Keratinocyte (primary cell): ENCODE data around the gene HID1. TPM values are rescaled to one million over a fixed set of nuclear protein-coding genes. Genes with fewer than 3 reads are reported as not detected.

Experiments used
- DNase-seq: peaks from one replicate; pipeline ENCODE4 v3.0.0-alpha.2; 2011; ENCODE audit warnings: low read depth, missing footprints, low spot score
- FAIRE-seq: peaks from 2 replicates; lab custom pipeline; 2011; peaks lifted over from hg19 to GRCh38; lab: Jason Lieb, UNC
- H2AFZ ChIP-seq: 2 replicates; pipeline ENCODE4 v1.6.0; 2012; ENCODE audit warnings: low read length, control low read depth, inconsistent platforms; ENCODE audit not compliant: control insufficient read depth
- H3K27ac ChIP-seq: 2 replicates; pipeline ENCODE4 v1.5.1; 2011; ENCODE audit warnings: low read length; ENCODE audit not compliant: control insufficient read depth, insufficient read depth
- H3K27me3 ChIP-seq: 3 replicates; pipeline ENCODE4 v1.6.0; 2011; ENCODE audit warnings: low read length; ENCODE audit not compliant: control insufficient read depth, insufficient read depth; ENCODE audit errors: extremely low read depth
- H3K36me3 ChIP-seq, 2 experiments: 2 replicates in 1 of 2; 3 replicates in 1 of 2; pipeline ENCODE4 v1.5.1; 2011; ENCODE audit warnings: low read length in 2 of 2, mild to moderate bottlenecking in 1 of 2; ENCODE audit not compliant: control insufficient read depth in 2 of 2, insufficient read depth in 2 of 2; ENCODE audit errors: extremely low read depth in 1 of 2
- H3K4me1 ChIP-seq: 3 replicates; pipeline ENCODE4 v1.5.1; 2011; ENCODE audit warnings: low read length; ENCODE audit not compliant: control insufficient read depth, insufficient read depth; ENCODE audit errors: extremely low read depth
- H3K4me2 ChIP-seq: 3 replicates; pipeline ENCODE4 v1.6.0; 2011; ENCODE audit warnings: low read depth, low read length; ENCODE audit not compliant: control insufficient read depth, insufficient read depth; ENCODE audit errors: extremely low read depth
- H3K4me3 ChIP-seq, 3 experiments: fragments of 200-600 bp in 1 of 3; sonication (generic) in 1 of 3; 2 replicates in 2 of 3; 3 replicates in 1 of 3; pipeline ENCODE4 v1.5.1; 2011 to 2016; ENCODE audit warnings: low read length in 3 of 3, mild to moderate bottlenecking in 3 of 3, control low read depth in 2 of 3, inconsistent platforms in 1 of 3, low read depth in 1 of 3, mixed read lengths in 1 of 3, mixed run types in 1 of 3, moderate library complexity in 1 of 3; ENCODE audit not compliant: control insufficient read depth in 2 of 3, insufficient read depth in 2 of 3; ENCODE audit errors: extremely low read depth in 1 of 3
- H3K79me2 ChIP-seq: 2 replicates; pipeline ENCODE4 v1.6.0; 2012; ENCODE audit warnings: low read length; ENCODE audit not compliant: control insufficient read depth, insufficient read depth
- H3K9ac ChIP-seq: 3 replicates; pipeline ENCODE4 v1.6.0; 2011; ENCODE audit warnings: low read length; ENCODE audit not compliant: control insufficient read depth, insufficient read depth; ENCODE audit errors: extremely low read depth
- H3K9me1 ChIP-seq: 3 replicates; pipeline ENCODE4 v1.6.0; 2011; ENCODE audit warnings: low read length; ENCODE audit not compliant: control insufficient read depth, insufficient read depth; ENCODE audit errors: extremely low read depth
- H3K9me3 ChIP-seq: 2 replicates; pipeline ENCODE4 v1.5.1; 2012; ENCODE audit warnings: low read depth, low read length; ENCODE audit not compliant: control insufficient read depth
- H4K20me1 ChIP-seq: 3 replicates; pipeline ENCODE4 v1.6.0; 2011; ENCODE audit warnings: low read length; ENCODE audit not compliant: control insufficient read depth, insufficient read depth; ENCODE audit errors: extremely low read depth
- EZH2 ChIP-seq: IDR thresholded peaks from one replicate; pipeline ENCODE4 v1.6.1; 2012; ENCODE audit warnings: inconsistent platforms, mild to moderate bottlenecking, low read length, moderate library complexity
- dilution Hi-C: fragments of 300-500 bp; cut with MboI; formaldehyde crosslinking; loops from one replicate; pipeline ENCODE4 v1.7.0; 2020; ENCODE audit warnings: low sequenced_read_pairs; ENCODE audit not compliant: extremely low pct_ligation_motif_present
- polyA plus RNA-seq, 5 experiments: library from polyadenylated mRNA; depleted of rRNA in 3 of 5; stranded (reverse) in 3 of 5; stranded (forward) in 1 of 5; unstranded in 1 of 5; fragments of >200 nt; gene quantifications; 1 replicate in 1 of 5; 2 replicates in 3 of 5; 3 replicates in 1 of 5; pipeline versions ENCODE4 v1.2.1 to v1.2.3, GENCODE V29; 2011 to 2012; ENCODE audit warnings: missing spikeins in 2 of 5, low read depth in 1 of 5, low replicate concordance in 1 of 5
- TF ChIP-seq, protein P1 (sequence below), 3 experiments: IDR thresholded peaks in 1 of 3; conservative IDR thresholded peaks in 1 of 3; optimal IDR thresholded peaks in 1 of 3; 2 replicates in 2 of 3; 3 replicates in 1 of 3; pipeline versions ENCODE3 to v1.5.1; 2011; ENCODE audit warnings: low read length in 3 of 3, mild to moderate bottlenecking in 3 of 3, moderate library complexity in 2 of 3, control low read depth in 1 of 3, inconsistent platforms in 1 of 3; ENCODE audit not compliant: insufficient read depth in 2 of 3; ENCODE audit errors: extremely low read depth in 1 of 3

The HID1 gene
- polyA plus RNA-seq, 1 donor (not counting 4 experiments of a cell fraction or from before 2014, with no cell fraction given), result 0.33 TPM

DNA sequence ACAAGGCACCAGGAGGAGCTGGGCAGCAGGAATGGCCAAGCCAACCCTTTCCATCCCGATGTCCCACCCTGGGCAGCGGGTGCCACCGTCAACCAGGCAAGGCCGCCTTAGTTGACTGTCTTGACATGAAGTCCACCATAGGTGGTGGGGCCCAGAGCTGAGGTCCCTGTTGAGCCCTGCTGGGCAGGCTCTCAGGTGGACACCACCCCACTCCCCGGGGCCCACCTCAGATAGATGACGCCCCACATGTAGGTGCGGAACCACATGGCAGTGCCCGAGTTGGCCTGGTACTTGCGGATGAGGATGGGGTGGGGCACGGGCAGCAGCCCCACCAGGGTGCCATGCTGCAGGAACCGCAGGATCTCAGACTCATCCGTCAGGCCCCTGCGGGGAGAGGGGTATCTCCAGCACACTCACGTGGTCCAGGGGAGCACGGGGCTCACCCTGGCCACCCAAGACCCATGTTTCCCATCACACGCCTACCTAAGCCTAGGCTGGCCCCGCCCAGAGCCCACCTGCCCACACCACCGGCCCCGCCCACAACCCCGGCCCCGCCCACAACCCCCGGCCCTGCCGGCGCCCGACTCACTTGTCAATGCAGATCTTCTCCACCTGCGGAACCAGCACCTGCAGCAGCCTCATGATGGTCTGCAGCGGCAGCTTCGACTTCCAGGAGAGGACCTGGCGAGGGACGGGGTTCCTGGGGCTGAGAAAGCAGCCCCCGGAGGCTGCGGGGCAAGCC lies 20.7 kb downstream of the HID1 start:
- no peak overlapping the region for H3K4me3 ChIP-seq
- H4K20me1 ChIP-seq, result no peaks in the 10 kb centered on the region
- no peaks in the 10 kb centered on the region for H3K9me1 ChIP-seq
- no peaks in the 10 kb centered on the region for H3K36me3 ChIP-seq
- no peak overlapping the region for H3K4me2 ChIP-seq
- H3K9me3 ChIP-seq, result peaks cover 3% of the 10 kb centered on the region
- FAIRE-seq (no peak), DNase-seq (no peak)
- no peaks in the 10 kb centered on the region for H3K4me1 ChIP-seq
- H3K27ac ChIP-seq, result no peak overlapping the region
- H3K27me3 ChIP-seq, result peaks cover 6% of the 10 kb centered on the region
- no peak overlapping the region for H3K9ac ChIP-seq
- H2AFZ ChIP-seq, result no peak overlapping the region
- no peaks in the 10 kb centered on the region for H3K79me2 ChIP-seq
- dilution Hi-C loops, result no loop called here
- TF ChIP-seq, protein P1, sequence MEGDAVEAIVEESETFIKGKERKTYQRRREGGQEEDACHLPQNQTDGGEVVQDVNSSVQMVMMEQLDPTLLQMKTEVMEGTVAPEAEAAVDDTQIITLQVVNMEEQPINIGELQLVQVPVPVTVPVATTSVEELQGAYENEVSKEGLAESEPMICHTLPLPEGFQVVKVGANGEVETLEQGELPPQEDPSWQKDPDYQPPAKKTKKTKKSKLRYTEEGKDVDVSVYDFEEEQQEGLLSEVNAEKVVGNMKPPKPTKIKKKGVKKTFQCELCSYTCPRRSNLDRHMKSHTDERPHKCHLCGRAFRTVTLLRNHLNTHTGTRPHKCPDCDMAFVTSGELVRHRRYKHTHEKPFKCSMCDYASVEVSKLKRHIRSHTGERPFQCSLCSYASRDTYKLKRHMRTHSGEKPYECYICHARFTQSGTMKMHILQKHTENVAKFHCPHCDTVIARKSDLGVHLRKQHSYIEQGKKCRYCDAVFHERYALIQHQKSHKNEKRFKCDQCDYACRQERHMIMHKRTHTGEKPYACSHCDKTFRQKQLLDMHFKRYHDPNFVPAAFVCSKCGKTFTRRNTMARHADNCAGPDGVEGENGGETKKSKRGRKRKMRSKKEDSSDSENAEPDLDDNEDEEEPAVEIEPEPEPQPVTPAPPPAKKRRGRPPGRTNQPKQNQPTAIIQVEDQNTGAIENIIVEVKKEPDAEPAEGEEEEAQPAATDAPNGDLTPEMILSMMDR (optimal IDR thresholded peaks at IDR 0.05 in 1 of 3, IDR thresholded peaks at IDR 0.05 in 1 of 3, conservative IDR thresholded peaks at IDR 0.05 in 1 of 3; ENCODE audit: extremely low read depth in 1 of 3, insufficient read depth in 2 of 3, low read length in 3 of 3), result no peak
- TF ChIP-seq EZH2, result no peak

- TF ChIP-seq, protein P1 (optimal IDR thresholded peaks at IDR 0.05 in 1 of 3, IDR thresholded peaks at IDR 0.05 in 1 of 3, conservative IDR thresholded peaks at IDR 0.05 in 1 of 3; ENCODE audit: extremely low read depth in 1 of 3, insufficient read depth in 2 of 3, low read length in 3 of 3), result no peak
- TF ChIP-seq EZH2, result no peak
- Histone ChIP-seq H3K4me3 (no peak overlapping the region), H3K79me2 (no peaks in the 10 kb centered on the region), H3K4me1 (no peaks in the 10 kb centered on the region), H4K20me1 (no peaks in the 10 kb centered on the region), H3K27ac (no peak overlapping the region), H3K27me3 (peaks cover under 1% of the 10 kb centered on the region), H3K9me3 (no peaks in the 10 kb centered on the region), H2AFZ (no peak overlapping the region), H3K9ac (no peak overlapping the region), H3K4me2 (no peak overlapping the region), H3K36me3 (no peaks in the 10 kb centered on the region), H3K9me1 (no peaks in the 10 kb centered on the region)
- DNase-seq (no peak), FAIRE-seq (no peak)
- dilution Hi-C loops, result no loop called here
Measured at GRCh38 chr17:74951065-74951464, 21.5 kb downstream of the HID1 start.
